GM12873 (cell line): ENCODE data around the gene CCL26.

Experiments used
- TF ChIP-seq, protein P1 (sequence below): IDR thresholded peaks from 2 replicates; pipeline ENCODE4 v1.5.1; 2012; ENCODE audit warnings: low read depth, mild to moderate bottlenecking, moderate library complexity, low read length, control low read depth; ENCODE audit not compliant: insufficient read depth; ENCODE audit errors: missing control alignments

The CCL26 gene

GRCh38 chr7:75756206-75756990, 15.6 kb downstream of the CCL26 start:
- TF ChIP-seq, protein P1, sequence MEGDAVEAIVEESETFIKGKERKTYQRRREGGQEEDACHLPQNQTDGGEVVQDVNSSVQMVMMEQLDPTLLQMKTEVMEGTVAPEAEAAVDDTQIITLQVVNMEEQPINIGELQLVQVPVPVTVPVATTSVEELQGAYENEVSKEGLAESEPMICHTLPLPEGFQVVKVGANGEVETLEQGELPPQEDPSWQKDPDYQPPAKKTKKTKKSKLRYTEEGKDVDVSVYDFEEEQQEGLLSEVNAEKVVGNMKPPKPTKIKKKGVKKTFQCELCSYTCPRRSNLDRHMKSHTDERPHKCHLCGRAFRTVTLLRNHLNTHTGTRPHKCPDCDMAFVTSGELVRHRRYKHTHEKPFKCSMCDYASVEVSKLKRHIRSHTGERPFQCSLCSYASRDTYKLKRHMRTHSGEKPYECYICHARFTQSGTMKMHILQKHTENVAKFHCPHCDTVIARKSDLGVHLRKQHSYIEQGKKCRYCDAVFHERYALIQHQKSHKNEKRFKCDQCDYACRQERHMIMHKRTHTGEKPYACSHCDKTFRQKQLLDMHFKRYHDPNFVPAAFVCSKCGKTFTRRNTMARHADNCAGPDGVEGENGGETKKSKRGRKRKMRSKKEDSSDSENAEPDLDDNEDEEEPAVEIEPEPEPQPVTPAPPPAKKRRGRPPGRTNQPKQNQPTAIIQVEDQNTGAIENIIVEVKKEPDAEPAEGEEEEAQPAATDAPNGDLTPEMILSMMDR = no peak

- TF ChIP-seq, protein P1 = no peak
Measured at GRCh38 chr7:75743455-75743859, 28.6 kb downstream of the CCL26 start.

- TF ChIP-seq, protein P1 = no peak
Measured at GRCh38 chr7:75740846-75741497, 31.0 kb downstream of the CCL26 start.

DNA sequence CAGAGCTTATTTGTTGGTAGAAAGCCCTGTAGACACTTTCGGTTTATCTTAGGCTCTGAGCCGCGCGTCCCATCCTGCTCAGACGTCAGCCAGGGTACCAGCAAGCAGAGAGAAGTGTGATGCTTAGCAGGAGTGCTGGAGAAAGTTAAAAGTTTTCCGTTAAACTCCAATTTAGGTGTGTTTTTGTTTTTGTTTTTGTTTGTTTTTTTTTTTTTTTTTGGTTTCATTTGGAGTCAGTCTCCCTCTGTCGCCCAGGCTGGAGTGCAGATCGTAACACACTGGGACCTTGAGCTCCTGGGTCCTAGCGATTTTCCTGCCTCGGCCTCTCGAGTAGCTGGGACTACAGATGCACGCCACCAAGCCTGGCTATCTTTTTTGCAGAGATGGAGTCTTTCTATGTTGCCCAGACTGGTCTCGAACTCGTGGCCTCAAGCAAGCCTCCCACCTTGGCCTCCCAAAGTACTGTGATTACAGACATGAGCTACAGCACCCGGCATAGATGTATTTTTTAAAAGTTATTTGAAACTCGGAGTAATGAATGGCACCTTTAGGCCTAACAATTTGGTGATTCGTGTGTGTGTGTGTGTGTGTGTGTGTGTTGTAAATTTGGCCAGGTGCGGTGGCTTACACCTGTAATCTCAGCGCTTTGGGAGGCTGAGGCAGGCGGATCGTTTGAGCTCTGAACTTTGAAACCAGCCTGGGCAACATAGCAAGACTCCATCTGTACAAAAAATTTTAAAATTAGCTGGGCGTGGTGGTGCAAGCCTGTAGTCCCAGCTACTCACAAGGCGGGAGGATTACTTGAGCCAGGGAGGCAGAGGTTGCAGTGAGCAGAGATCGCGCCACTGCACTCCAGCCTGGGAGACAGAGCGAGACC, 32.0 kb downstream of the CCL26 start:
- TF ChIP-seq, protein P1 = no peak

DNA sequence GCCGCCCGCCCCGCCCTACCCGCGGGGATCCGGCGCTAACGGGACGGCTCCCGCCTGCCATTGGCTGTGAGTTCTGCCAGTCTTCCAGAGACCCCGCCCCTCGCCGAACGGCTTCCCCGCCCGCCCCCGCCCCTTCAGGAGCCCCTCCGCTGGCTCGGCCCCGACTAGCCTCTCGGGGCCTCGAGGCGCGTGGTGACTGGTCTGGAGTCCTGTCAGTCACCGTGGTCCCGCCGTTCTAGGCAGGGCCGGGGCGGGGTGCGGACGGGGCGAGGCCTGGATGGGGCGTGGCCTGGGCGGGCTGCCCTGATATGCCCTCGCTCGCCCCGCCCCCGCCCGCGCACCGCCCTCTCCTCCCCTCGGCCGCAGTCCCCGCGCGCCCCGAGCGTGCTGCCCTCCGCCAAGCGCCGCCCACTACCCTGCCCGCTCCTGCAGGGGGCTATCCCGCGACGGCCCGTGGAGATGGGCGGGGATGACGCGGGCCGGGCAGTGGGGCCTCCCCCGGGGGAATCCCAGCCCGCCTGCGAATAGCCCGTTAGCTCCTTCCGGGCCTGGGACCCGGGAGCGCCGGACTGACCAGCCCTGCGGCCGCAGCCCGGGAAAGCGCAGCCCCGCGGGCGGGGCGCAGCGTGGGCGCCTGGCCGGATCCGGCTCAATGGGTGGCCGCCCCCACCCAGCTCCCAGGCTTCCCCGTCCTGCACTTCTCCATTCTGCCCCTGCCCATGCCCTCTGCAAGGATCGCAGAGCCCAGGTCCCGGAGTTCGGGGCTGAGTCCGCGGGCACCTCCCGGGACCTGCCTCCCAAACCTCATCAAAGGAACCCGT, 32.8 kb downstream of the CCL26 start:
- TF ChIP-seq, protein P1 = no peak

GRCh38 chr7:75738604-75738974, 33.4 kb downstream of the CCL26 start, which contains the start of gene HIP1:
Gene HIP1, minus strand, starts transcription at chr7:75738941. Its CDS starts 21 bp downstream, at chr7:75738920.
- TF ChIP-seq, protein P1 = no peak
